Measurements from ENCODE around the gene SCYGR6.

Gene SCYGR6

DNA sequence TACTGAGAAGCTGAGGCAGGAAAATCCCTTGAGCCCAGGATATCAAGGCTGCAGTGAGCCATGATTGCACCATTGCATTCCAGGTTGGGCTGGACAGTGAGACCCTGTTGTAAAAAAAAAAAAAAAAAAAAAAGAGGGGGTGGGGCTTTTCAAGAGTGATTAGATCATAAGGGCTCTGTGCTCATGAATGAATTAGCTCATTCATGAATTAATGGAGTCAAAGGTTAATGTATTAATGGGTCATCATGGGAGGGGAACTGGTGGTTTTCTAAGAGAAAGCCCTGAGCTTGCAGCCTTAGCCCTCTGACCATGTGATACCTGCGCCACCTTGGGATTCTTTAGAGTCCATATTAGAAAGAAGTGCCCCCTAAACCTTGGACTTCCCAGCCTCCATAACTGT lies 11.3 kb downstream of the SCYGR6 start:
- DNase-seq (ENCODE audit: low read depth): no peak

DNA sequence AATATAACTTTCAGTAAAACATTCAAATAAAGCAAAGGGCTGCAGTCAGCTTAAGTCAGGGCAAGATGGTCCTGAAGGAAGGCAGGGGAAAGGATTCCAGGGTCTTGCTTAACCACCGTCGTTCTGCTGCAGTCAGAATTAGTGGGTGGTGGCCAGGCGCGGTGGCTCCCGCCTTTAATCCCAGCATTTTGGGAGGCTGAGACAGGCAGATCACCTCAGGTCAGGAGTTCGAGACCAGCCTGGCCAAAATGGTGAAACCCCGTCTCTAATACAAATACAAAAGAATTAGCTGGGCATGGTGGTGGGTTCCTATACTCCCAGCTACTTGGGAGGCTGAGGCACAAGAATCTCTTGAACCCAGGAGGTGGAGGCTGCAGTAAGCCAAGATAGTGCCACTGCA lies 13.6 kb downstream of the SCYGR6 start:
- DNase-seq (ENCODE audit: low read depth): no peak

DNA sequence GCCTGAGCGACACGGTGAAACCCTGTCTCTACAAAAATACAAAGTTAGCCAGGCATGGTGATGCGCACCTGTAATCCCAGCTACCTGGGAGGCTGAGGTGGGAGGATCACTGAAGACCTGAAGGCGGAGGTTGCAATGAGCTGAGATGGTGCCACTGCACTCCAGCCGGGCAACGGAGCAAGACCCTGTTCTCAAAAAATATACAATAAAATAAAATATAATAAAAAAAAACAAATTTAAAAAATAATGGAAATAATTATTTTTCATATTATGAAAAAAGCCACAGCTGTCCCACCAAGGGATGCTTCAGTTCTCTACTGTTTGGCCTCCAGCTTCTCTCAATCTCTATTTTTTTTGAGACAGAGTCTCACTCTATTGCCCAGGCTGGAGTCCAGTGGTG lies 17.2 kb downstream of the SCYGR6 start:
- DNase-seq (ENCODE audit: low read depth): no peak

DNA sequence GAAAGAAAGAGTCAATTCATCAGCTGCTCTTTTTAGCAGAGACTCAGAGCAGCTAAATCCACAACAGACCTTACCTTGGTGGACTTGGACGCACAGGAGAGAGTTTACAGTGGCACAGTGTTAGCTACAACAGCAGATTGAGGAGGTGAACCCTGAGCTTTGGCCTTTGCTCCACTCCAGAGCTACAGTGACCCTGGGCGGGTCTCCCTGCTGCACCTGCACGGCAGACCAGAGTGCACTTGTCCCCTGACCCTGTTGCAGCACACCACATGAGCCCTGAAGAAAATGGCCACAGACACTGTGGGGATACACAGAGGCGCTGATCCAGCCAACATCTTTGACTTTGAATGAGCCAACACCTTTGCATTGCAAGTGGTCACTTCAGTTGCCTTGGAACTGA lies 17.7 kb downstream of the SCYGR6 start:
- no peak for DNase-seq (ENCODE audit: low read depth)

DNA sequence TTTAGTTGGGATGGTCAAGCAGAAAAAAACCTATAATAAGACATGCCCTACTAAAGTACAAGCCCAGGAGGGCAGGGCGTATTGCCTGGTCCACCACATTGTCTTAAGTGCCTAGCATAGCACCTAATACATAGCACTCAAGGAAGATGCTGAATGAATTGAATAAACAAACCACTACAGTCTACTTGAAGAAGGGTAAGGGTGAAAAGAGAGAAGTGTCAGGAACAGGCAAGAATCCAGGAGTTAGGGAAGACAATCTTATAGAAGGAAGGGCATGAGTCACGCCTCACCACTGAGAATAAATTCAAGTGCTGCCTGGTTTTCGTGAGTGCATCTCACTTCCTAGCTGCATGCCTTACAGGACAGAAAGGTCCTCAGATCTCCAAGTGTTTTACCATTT lies 20.6 kb downstream of the SCYGR6 start:
- peak; percentile 8 for DNase-seq (ENCODE audit: low read depth)

DNA sequence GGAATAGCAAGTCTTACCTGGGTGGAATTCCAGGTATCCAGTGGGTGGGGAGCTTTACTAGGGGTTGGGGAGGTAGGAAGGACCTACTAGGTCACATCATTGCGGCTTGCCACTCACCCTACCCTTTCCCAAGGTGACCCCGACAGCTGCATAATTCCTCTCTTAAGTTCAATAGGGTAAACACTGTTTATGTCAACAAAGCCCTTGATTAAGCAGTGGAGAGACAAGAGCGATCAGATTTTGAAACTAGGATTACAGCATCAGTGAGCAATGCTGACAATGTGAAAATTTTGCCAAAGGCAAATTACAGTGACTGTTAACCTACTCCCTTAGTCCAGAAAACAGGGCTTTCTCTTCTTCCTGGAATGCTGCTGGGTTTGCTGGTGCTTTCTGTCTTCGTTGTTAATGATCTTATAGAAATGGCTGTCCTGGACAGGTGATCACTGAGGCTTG lies 21.3 kb downstream of the SCYGR6 start:
- peak; percentile 18 for DNase-seq (ENCODE audit: low read depth)

DNA sequence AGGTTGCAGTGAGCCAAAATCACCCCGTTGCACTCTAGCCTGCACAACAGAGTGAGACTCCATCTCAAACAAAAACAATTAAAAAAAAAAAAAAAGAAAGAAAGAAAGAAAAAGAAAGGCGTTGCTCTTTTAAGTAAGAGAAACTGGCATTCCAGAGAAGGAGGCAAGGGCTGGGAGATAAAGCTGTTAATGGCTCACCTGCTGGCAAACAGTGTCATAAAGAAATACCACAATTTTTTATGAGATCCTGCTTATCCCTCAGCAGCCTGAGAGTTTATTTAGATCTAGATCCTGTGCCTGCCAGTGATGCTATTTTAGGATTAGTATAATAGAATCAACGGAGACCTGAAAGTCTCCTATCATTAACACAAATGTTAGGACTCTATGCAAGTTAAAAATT lies 23.0 kb downstream of the SCYGR6 start:
- DNase-seq (ENCODE audit: low read depth): no peak

DNA sequence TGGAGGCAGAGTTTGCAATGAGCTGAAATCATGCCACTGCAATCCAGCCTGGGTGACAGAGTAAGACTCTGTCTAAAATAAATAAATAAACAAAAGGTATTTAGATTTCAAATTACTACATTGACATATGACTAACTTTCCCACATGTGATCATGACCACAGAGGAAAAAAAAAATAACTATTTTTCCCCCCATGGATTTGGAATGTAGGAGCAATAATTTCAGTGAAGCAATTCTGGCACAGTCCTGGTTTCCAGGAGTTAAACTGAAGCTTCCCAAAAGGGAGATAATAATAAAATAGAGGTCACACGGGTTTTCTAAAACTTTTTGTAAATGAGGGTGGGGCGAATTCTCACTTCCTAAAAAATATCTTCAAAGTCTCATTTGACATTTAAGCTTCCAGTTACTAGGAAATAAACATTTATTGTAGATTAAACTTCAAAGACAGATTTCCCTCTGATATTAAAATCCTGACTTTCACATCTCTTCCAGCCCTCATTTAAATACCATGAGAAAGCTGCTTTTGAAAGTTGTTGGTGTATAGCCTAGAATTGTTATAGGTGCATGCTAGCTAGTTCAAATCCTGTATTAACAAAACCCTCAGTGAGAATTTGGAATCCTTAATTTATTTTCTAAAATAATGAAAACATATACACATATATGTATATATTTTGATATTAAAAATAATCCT lies 27.4 kb downstream of the SCYGR6 start:
- no peak for DNase-seq (ENCODE audit: low read depth)

DNA sequence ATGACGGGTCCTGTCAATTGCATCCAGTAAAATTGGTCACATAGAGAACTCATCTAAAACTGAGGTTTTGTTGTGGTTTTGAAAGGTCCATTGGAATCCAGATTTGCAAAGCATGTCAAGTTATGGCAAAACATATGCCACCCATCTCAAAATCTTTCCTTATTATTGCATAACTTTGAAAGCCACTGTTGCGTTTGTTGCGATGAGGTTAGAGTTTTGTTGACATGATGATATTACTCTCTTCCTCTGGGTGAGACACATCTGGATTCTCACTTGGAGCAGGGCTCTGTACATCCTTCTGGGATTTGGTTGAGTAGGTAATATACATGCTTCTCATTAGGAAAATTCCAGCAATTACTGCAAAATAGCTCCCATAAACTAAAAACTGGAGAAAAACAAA lies 37.4 kb downstream of the SCYGR6 start:
- no peak for DNase-seq (ENCODE audit: low read depth)

DNA sequence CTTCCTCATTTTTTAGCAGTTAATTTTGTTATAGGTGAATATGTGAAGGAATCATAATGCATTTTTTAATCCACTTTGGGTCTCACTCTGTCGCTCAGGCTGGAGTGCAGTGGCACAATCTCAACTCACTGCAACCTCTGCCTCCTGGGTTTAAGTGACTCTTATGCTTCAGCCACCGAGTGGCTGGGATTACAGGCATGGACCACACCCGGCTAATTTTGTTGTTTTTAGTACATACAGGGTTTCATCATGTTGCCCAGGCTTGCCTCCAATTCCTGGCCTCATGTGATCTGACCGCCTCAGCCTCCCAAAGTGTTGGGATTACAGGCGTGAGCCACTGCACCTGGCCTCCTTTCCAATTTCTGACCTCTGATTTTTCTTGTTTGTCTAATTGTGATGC lies 40.3 kb downstream of the SCYGR6 start:
- DNase-seq (ENCODE audit: low read depth): no peak

DNA sequence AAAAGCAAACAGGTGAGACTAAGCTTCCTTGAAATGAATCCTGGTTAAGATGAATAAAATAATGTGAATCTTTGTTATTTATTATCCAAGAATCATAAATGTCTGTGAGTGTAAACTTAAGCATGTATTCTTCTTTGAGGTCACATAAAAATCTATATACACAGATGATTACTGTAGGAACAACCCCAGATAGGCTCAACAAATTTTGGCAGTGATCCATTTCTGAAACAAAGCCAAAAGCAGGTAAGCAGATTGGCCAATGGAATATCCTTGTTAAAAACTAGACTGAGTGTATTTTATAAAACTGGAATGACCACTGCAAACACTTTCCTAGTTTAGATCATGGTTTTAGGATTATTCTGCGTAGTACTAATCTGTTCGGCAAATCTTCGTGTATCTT lies 46.6 kb downstream of the SCYGR6 start:
- DNase-seq (ENCODE audit: low read depth): no peak

DNA sequence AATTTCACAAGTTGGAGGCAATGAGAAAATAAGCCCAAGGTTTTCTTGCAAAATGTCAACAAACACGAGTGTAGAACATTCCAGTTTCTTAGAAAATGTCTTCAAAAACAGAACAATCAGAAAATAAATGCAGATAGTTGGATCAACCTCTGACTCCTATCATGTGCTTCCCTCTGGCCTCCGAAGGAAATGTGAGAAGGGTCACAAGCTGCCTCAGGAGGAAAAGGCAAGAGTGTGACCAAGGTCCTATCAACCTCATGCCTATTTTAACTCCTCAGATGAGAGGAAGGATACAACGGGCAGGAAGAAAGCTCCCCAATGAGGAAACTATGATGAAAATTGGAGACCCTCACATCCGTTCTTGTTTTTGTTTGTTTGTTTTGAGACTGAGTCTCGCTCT lies 50.1 kb downstream of the SCYGR6 start:
- no peak for DNase-seq (ENCODE audit: low read depth)
